HUES64 (cell line): ENCODE measurements around the gene NOG.

ENCODE experiments used
- H3K27ac ChIP-seq: 2 replicates; pipeline ENCODE4 v1.7.0; 2013; ENCODE audit warnings: low read depth, low read length, inconsistent platforms
- H3K27me3 ChIP-seq: 2 replicates; pipeline ENCODE4 v1.6.1; 2013; ENCODE audit warnings: mild to moderate bottlenecking, low read length; ENCODE audit not compliant: insufficient read depth
- H3K36me3 ChIP-seq: 2 replicates; pipeline ENCODE4 v1.6.1; 2013; ENCODE audit warnings: mild to moderate bottlenecking, low read length; ENCODE audit not compliant: insufficient read depth
- H3K4me1 ChIP-seq: 2 replicates; pipeline ENCODE4 v1.6.1; 2013; ENCODE audit warnings: mild to moderate bottlenecking, low read length, moderate library complexity; ENCODE audit not compliant: insufficient read depth
- H3K4me3 ChIP-seq: 2 replicates; pipeline ENCODE4 v1.5.1; 2013; ENCODE audit warnings: mild to moderate bottlenecking, low read length, moderate library complexity
- H3K9ac ChIP-seq: 2 replicates; pipeline ENCODE4 v1.6.1; 2013; ENCODE audit warnings: mild to moderate bottlenecking, low read depth, low read length
- H3K9me3 ChIP-seq: 2 replicates; pipeline ENCODE4 v1.6.1; 2013; ENCODE audit warnings: low read depth, low read length; ENCODE audit not compliant: insufficient read depth
- WGBS: fragments of 150-250, 120-280 bp; methylation state at CpG from one replicate; pipeline ENCODE4 v1.1.7; 2013; ENCODE audit warnings: missing lambda C conversion rate; 5-methylcytosine and 5-hydroxymethylcytosine counted together

Gene NOG

DNA sequence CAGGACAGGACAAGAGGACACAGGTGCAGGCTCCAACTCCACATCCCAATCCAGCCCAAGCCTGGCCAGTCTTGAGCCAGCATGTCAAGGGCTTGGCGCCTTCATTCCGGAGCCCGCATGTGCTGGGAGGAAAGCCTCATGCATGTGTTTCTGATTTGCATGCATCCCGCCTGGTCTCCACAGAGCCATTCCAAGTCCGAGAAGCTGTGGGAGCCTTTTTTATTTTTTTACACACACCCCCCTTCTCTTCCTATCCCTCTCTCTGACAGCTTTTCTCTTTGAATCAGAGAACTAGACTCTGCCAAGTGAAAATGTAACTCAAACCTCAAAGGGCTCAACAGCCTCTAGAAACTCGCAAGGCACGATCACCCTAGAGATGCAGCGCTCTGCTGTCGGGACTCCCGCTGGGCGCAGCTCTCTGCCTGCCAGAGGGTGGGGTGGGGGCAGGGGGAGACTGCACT, 45.1 kb downstream of the NOG start:
- Histone ChIP-seq H3K36me3 (no peaks in the 10 kb centered on the region), H3K4me1 (no peaks in the 10 kb centered on the region), H3K4me3 (no peak overlapping the region), H3K9me3 (no peaks in the 10 kb centered on the region), H3K9ac (no peak overlapping the region), H3K27ac (no peak overlapping the region), H3K27me3 (no peaks in the 10 kb centered on the region)
- WGBS: 73% methylated on average over 11 of the region's 11 CpGs

DNA sequence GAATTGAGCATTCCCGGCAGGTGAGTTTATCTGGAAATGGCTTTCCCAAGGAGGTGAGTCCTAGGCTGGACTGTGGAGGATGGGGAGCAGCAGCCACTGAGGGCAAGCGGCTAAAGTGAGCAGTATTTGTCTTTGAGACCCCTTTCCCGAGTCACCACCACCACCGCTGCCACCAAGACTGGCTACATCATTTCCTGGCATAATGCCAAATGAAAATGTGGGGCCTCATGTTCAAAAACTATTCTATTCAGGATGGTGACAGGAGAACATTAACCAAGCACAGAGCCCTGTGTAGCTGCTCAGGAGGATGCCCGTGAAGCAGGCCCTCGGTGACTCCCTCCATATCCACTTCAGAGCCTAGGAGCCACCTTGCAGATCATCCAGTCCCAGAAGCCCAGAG, 46.0 kb downstream of the NOG start:
- Histone ChIP-seq H3K4me3 (no peak overlapping the region), H3K27me3 (no peaks in the 10 kb centered on the region), H3K27ac (no peak overlapping the region), H3K9me3 (no peaks in the 10 kb centered on the region), H3K4me1 (no peaks in the 10 kb centered on the region), H3K36me3 (no peaks in the 10 kb centered on the region), H3K9ac (no peak overlapping the region)
- 87% methylated on average over 6 of the region's 6 CpGs for WGBS

DNA sequence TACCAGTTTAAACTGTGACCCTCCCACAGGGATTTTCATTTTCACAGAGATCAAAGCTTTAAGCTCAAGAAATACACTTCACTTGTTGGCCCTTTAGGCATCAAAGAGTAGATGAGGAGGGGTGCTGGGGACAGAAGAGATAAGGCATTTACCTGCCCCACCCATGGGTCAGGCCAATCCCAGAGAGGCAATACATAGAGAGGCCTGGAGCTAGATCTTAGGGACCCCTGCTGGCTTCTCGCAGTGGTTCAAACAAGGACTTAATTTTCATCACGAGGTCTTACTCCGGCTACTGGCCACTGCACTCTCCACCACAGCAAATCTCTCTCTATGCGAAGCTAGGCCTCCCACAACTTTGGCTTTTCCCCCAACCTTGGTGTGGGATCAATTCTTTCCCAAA, 46.6 kb downstream of the NOG start:
- no peak overlapping the region for H3K9ac ChIP-seq
- no peak overlapping the region for H3K27ac ChIP-seq
- no peaks in the 10 kb centered on the region for H3K4me1 ChIP-seq
- 72% methylated on average over 4 of the region's 4 CpGs for WGBS
- H3K36me3 ChIP-seq: no peaks in the 10 kb centered on the region
- no peaks in the 10 kb centered on the region for H3K9me3 ChIP-seq
- H3K27me3 ChIP-seq: no peaks in the 10 kb centered on the region
- no peak overlapping the region for H3K4me3 ChIP-seq

DNA sequence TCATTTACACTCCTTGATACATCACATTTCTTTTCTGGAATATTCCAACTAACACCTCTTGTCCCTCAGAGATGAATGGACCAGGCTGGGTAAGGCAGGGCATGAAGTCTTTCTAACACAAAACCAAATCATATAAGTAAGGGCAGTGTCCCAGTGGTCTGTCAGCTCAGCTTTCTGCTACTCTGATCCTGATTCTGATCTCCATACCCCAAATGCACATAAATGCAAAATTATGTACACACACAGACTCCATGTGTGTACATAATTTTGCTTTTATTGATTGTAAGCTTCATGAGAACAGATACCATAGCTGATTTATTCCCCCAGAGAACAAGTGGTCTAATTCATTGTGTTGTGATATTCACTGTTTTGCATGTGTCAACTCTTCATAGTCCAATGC, 47.9 kb downstream of the NOG start:
- Histone ChIP-seq H3K9ac (no peak overlapping the region), H3K36me3 (no peaks in the 10 kb centered on the region), H3K27me3 (no peaks in the 10 kb centered on the region), H3K9me3 (no peaks in the 10 kb centered on the region), H3K4me3 (no peak overlapping the region), H3K27ac (no peak overlapping the region), H3K4me1 (no peaks in the 10 kb centered on the region)

DNA sequence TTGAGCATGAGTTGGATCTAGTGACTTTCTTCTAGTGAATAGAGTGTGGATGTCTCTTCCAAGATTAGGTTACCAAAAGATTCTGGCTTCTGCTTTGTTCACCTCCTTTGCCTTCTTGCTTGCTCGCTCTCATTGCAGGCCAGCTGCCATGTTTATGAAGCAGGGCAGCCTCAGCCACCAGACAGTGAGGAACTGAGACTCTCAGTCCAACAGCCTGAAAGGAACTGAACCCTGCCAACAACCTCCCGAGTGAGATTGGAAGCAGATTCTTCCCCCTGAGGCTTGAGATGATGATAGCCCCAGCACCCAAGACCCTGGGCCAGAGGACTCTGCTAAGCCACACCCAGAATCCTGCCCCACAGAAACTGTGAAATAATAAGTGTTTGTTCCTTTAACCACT, 48.4 kb downstream of the NOG start:
- H3K4me3 ChIP-seq: no peak overlapping the region

DNA sequence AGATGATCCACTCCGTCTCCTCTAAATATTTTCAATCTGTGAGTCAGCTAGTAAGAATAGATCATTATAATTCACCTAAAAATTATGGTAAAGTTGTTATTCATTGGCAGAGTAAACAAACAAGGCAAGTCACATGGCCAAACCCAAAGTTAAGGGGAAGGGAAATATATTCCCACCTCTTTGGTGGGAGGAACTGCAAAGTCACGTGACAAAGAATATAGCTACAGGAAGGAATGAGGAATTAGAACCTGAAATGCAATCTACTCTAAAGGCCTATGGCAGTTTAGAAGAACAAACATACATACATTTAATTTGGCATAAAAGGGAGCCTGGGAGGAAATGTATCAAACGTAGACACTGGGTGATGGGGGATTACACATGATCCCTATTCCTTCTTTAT, 48.9 kb downstream of the NOG start:
- Histone ChIP-seq H3K4me3 (no peak overlapping the region), H3K27ac (no peak overlapping the region), H3K9me3 (no peaks in the 10 kb centered on the region), H3K36me3 (no peaks in the 10 kb centered on the region), H3K27me3 (no peaks in the 10 kb centered on the region), H3K9ac (no peak overlapping the region), H3K4me1 (no peaks in the 10 kb centered on the region)
- 100% methylated on average over 1 of the region's 3 CpGs for WGBS

More for the DNA sequence above, 48.4 kb downstream of the NOG start:
- H3K4me1 ChIP-seq: no peaks in the 10 kb centered on the region
- no peak overlapping the region for H3K27ac ChIP-seq
- H3K27me3 ChIP-seq: no peaks in the 10 kb centered on the region
- no peak overlapping the region for H3K9ac ChIP-seq
- WGBS: 95% methylated on average over 2 of the region's 2 CpGs
- H3K36me3 ChIP-seq: no peaks in the 10 kb centered on the region
- no peaks in the 10 kb centered on the region for H3K9me3 ChIP-seq
